Ovary (tissue), 3 donors: ENCODE results near the gene GSPT2.

Experiments used
- CTCF ChIP-seq, 3 donors: fragments of 450-650 bp in 2 of 3; fragments of 200-600 bp in 1 of 3; IDR thresholded peaks; one replicate each; pipeline versions ENCODE4 v1.5.1 to v1.8.0; 2016 to 2022; ENCODE audit warnings: antibody characterized with exemption in 3 of 3, mild to moderate bottlenecking in 1 of 3
- POLR2A ChIP-seq: fragments of 450-650 bp; IDR thresholded peaks from one replicate; pipeline ENCODE4 v1.6.1; 2017; ENCODE audit warnings: antibody characterized with exemption, mild to moderate bottlenecking, moderate library complexity
- donor health status: DM: no; HTN: no; CAD: no.

GRCh38 chrX:51743179-51743957 is at the start of gene GSPT2:
- no peak for TF ChIP-seq CTCF (IDR thresholded peaks at IDR 0.05)
- TF ChIP-seq POLR2A = no peak
